ENCODE results near the gene GSK3B.

GSK3B gene

DNA sequence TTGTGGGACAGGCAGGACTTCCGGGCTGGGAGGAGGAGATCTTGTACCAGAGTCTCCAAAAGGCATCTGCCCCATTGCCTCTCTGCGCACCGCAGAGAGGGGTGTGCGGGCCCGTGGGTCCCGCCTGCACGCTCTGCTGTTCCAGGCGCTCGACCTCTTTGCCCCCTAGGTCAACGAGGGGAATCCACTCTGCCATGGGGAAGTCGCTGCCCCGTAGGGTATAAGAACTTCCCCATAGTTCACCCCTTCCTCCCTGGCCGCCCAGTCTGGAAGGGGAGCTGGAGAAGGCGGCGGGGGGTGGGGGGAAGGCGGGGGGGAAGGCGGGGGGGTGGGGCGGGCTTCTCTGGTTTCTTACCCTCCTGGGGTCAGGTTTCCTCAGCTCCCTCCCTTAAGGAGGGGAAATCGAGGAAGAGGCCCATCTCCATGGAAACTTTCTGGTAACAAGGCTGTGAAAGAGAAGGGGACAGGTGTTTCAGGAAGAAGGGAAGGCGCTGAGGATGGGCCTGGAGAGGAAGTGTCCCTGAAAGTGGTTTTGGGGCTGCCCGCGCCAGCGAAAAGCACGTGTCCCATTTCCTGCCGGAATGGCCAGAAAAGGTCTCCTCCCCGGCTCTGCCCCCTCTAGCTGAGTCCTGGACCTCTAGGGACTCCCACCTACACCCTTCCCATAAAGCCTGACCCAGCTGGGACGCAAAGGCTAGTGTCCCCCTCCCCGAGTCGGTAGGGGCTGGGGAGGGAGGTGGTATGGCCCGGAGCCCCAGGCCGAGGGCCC lies 284.8 kb downstream of the GSK3B start:
- Histone ChIP-seq H3K9ac (ENCODE audit: low read length) (peak overlapping the region; percentile 66), H3K36me3 (ENCODE audit: control insufficient read depth, insufficient read depth, low read length, severe bottlenecking) (no peaks in the 10 kb centered on the region), H3K4me1 (ENCODE audit: control insufficient read depth, insufficient read depth, low read length) (no peaks in the 10 kb centered on the region), H3K4me3 (ENCODE audit: low read length) (peak overlapping the region; percentile 76), H3K9me3 (ENCODE audit: control insufficient read depth, low read length) (peaks cover 4% of the 10 kb centered on the region), H3K27me3 (replicated peaks; ENCODE audit: control insufficient read depth, insufficient read depth, low read length) (peaks cover 19% of the 10 kb centered on the region)
- DNase-seq (ENCODE audit: low read depth): no peak

DNA sequence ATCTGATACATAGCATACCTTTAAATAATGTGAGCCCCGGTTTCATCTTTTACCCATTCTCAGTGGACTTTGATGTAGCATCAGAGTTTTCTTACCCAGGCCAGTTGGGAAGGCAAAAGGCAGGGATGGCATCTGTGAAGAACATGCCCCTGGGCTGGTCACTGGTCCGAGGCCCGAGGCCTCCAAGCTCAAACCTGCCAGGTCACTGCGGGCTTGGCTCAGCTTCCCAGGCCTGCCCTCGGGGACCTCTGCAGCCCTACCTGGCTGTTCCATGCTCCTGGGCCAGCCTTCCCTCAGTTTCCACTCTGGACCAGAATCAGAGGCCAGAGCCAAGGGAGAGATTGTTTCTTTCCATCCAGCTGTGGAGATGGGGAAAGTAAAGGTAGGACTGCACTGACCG lies 285.4 kb downstream of the GSK3B start:
- no peaks in the 10 kb centered on the region for H3K36me3 ChIP-seq (ENCODE audit: control insufficient read depth, insufficient read depth, low read length, severe bottlenecking)
- H3K9me3 ChIP-seq (ENCODE audit: control insufficient read depth, low read length): peaks cover 4% of the 10 kb centered on the region
- H3K4me3 ChIP-seq (ENCODE audit: low read length): no peak overlapping the region
- H3K9ac ChIP-seq (ENCODE audit: low read length): no peak overlapping the region
- H3K27me3 ChIP-seq (replicated peaks; ENCODE audit: control insufficient read depth, insufficient read depth, low read length): peaks cover 13% of the 10 kb centered on the region
- H3K4me1 ChIP-seq (ENCODE audit: control insufficient read depth, insufficient read depth, low read length): no peaks in the 10 kb centered on the region
- DNase-seq (ENCODE audit: low read depth): no peak

- H3K4me1 ChIP-seq (ENCODE audit: control insufficient read depth, insufficient read depth, low read length): no peaks in the 10 kb centered on the region
- peaks cover 4% of the 10 kb centered on the region for H3K9me3 ChIP-seq (ENCODE audit: control insufficient read depth, low read length)
- no peaks in the 10 kb centered on the region for H3K36me3 ChIP-seq (ENCODE audit: control insufficient read depth, insufficient read depth, low read length, severe bottlenecking)
- no peak for DNase-seq (ENCODE audit: low read depth)
- no peak overlapping the region for H3K4me3 ChIP-seq (ENCODE audit: low read length)
- H3K9ac ChIP-seq (ENCODE audit: low read length): no peak overlapping the region
- H3K27me3 ChIP-seq (replicated peaks; ENCODE audit: control insufficient read depth, insufficient read depth, low read length): peaks cover 7% of the 10 kb centered on the region
Measured at GRCh38 chr3:119808244-119808643, 286.0 kb downstream of the GSK3B start.

DNA sequence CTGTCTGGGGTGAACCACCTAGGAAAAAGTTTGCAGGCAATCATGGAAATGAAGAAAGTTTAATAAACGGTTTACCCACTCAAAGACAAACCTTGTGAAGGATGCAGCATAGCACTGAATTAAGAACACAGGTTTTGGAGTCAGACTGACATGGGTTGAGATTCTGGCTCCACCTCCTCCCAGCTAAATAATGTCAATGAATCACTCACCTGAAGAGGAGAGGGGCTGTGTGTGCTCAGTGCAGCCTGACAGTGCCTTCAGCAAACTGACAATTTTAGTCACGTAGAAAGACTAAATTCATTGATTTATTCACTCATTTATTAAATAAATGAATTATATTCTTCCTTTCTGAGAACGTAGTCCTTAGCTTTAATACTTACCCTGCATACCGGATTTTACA lies 293.4 kb downstream of the GSK3B start:
- H3K4me3 ChIP-seq (ENCODE audit: low read length): no peak overlapping the region
- no peaks in the 10 kb centered on the region for H3K36me3 ChIP-seq (ENCODE audit: control insufficient read depth, insufficient read depth, low read length, severe bottlenecking)
- H3K4me1 ChIP-seq (ENCODE audit: control insufficient read depth, insufficient read depth, low read length): no peaks in the 10 kb centered on the region
- no peak overlapping the region for H3K9ac ChIP-seq (ENCODE audit: low read length)
- DNase-seq (ENCODE audit: low read depth): no peak
- peaks cover 15% of the 10 kb centered on the region for H3K27me3 ChIP-seq (replicated peaks; ENCODE audit: control insufficient read depth, insufficient read depth, low read length)
- H3K9me3 ChIP-seq (ENCODE audit: control insufficient read depth, low read length): peaks cover 2% of the 10 kb centered on the region

DNA sequence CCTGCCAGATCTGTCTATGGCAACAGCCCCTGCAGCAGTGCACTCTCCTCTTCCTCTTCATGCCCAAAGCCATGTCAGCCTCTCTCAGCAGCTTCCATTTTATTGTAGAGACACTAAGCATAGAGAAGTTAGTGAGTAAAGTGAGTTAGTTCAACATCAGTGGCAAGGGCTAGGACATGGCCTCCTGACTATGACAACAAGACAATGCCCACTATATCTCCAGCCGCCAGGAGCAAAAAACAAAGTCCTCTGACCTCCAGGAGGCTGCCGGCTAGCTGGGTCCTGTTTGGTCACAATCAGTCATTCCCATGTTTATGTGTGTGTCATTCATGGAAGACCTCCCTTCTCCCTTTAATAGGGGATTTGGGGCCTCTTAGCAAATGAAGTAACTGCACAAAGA lies 297.5 kb downstream of the GSK3B start:
- Histone ChIP-seq H3K9me3 (ENCODE audit: control insufficient read depth, low read length) (peaks cover 2% of the 10 kb centered on the region), H3K9ac (ENCODE audit: low read length) (no peak overlapping the region), H3K36me3 (ENCODE audit: control insufficient read depth, insufficient read depth, low read length, severe bottlenecking) (no peaks in the 10 kb centered on the region), H3K4me3 (ENCODE audit: low read length) (no peak overlapping the region), H3K4me1 (ENCODE audit: control insufficient read depth, insufficient read depth, low read length) (peaks cover 11% of the 10 kb centered on the region), H3K27me3 (replicated peaks; ENCODE audit: control insufficient read depth, insufficient read depth, low read length) (peaks cover 13% of the 10 kb centered on the region)
- no peak for DNase-seq (ENCODE audit: low read depth)

- Histone ChIP-seq H3K9ac (ENCODE audit: low read length) (no peak overlapping the region), H3K9me3 (ENCODE audit: control insufficient read depth, low read length) (peaks cover 1% of the 10 kb centered on the region), H3K36me3 (ENCODE audit: control insufficient read depth, insufficient read depth, low read length, severe bottlenecking) (no peaks in the 10 kb centered on the region), H3K4me3 (ENCODE audit: low read length) (no peak overlapping the region), H3K27me3 (replicated peaks; ENCODE audit: control insufficient read depth, insufficient read depth, low read length) (peaks cover 10% of the 10 kb centered on the region), H3K4me1 (ENCODE audit: control insufficient read depth, insufficient read depth, low read length) (peaks cover 11% of the 10 kb centered on the region)
- no peak for DNase-seq (ENCODE audit: low read depth)
Measured at GRCh38 chr3:119796368-119796767, 297.9 kb downstream of the GSK3B start.

GRCh38 chr3:119795849-119796248 lies 298.4 kb downstream of the GSK3B start:
- Histone ChIP-seq H3K9me3 (ENCODE audit: control insufficient read depth, low read length) (no peaks in the 10 kb centered on the region), H3K36me3 (ENCODE audit: control insufficient read depth, insufficient read depth, low read length, severe bottlenecking) (no peaks in the 10 kb centered on the region), H3K27me3 (replicated peaks; ENCODE audit: control insufficient read depth, insufficient read depth, low read length) (peaks cover 5% of the 10 kb centered on the region), H3K9ac (ENCODE audit: low read length) (no peak overlapping the region), H3K4me1 (ENCODE audit: control insufficient read depth, insufficient read depth, low read length) (peaks cover 11% of the 10 kb centered on the region), H3K4me3 (ENCODE audit: low read length) (no peak overlapping the region)
- DNase-seq (ENCODE audit: low read depth): no peak

DNA sequence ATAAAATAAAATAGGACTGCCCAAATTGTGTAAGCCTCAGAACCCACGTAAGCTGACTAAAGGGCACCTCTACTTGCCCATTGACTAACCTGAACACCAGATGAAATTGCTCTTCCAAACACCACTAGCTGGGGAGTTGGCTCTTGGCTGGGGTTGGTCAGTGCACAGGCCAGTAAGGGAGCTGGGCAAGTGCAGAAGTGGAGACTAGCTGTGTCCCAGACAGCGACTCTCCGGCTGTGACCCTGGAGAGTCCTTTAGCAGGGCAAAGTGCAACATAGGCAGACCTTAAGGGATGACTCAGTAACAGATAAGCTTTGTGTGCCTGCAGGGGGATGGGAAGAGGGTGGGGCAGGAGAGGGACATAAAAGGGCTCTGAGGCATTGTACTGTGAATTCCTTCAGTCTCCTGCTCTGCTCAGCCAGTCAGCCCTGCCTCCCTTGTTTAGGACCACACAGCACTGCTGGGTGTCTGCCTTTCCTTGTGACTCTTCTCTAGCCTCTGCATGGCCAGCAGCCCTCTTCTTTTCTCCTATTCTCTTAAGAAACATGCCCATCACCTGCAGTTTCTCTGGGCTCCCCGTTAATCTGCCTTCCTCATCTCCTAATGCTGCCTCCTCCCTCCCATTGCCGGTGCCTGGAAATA lies 299.2 kb downstream of the GSK3B start:
- Histone ChIP-seq H3K36me3 (ENCODE audit: control insufficient read depth, insufficient read depth, low read length, severe bottlenecking) (no peaks in the 10 kb centered on the region), H3K9ac (ENCODE audit: low read length) (no peak overlapping the region), H3K4me3 (ENCODE audit: low read length) (peak overlapping the region; percentile 21), H3K27me3 (replicated peaks; ENCODE audit: control insufficient read depth, insufficient read depth, low read length) (peaks cover 2% of the 10 kb centered on the region), H3K4me1 (ENCODE audit: control insufficient read depth, insufficient read depth, low read length) (peaks cover 11% of the 10 kb centered on the region), H3K9me3 (ENCODE audit: control insufficient read depth, low read length) (no peaks in the 10 kb centered on the region)
- DNase-seq (ENCODE audit: low read depth): no peak

DNA sequence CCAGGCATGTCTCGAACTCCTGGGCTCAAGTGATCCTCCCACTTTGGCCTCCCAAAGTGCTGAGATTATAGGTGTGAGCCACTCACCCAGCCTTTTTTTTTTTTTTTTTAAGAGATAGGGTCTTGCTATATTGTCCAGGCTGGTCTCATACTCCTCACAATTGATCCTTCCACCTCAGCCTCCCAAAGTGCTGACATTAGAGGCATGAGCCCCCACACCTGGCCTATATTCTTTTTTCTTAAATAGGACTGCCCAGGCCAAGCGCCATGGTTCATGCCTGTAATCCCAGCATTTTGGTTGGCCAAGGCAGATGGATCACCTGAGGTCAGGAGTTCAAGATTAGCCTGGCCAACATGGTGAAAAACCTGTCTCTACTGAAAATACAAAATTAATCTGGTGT lies 299.8 kb downstream of the GSK3B start:
- Histone ChIP-seq H3K9me3 (ENCODE audit: control insufficient read depth, low read length) (no peaks in the 10 kb centered on the region), H3K27me3 (replicated peaks; ENCODE audit: control insufficient read depth, insufficient read depth, low read length) (no peaks in the 10 kb centered on the region), H3K4me1 (ENCODE audit: control insufficient read depth, insufficient read depth, low read length) (peaks cover 11% of the 10 kb centered on the region), H3K4me3 (ENCODE audit: low read length) (no peak overlapping the region), H3K36me3 (ENCODE audit: control insufficient read depth, insufficient read depth, low read length, severe bottlenecking) (no peaks in the 10 kb centered on the region), H3K9ac (ENCODE audit: low read length) (no peak overlapping the region)
- DNase-seq (ENCODE audit: low read depth): no peak

- Histone ChIP-seq H3K27me3 (replicated peaks; ENCODE audit: control insufficient read depth, insufficient read depth, low read length) (no peaks in the 10 kb centered on the region), H3K9ac (ENCODE audit: low read length) (no peak overlapping the region), H3K9me3 (ENCODE audit: control insufficient read depth, low read length) (no peaks in the 10 kb centered on the region), H3K4me3 (ENCODE audit: low read length) (no peak overlapping the region), H3K36me3 (ENCODE audit: control insufficient read depth, insufficient read depth, low read length, severe bottlenecking) (no peaks in the 10 kb centered on the region), H3K4me1 (ENCODE audit: control insufficient read depth, insufficient read depth, low read length) (peaks cover 11% of the 10 kb centered on the region)
- DNase-seq (ENCODE audit: low read depth): no peak
Measured at GRCh38 chr3:119792270-119792669, 302.0 kb downstream of the GSK3B start.

DNA sequence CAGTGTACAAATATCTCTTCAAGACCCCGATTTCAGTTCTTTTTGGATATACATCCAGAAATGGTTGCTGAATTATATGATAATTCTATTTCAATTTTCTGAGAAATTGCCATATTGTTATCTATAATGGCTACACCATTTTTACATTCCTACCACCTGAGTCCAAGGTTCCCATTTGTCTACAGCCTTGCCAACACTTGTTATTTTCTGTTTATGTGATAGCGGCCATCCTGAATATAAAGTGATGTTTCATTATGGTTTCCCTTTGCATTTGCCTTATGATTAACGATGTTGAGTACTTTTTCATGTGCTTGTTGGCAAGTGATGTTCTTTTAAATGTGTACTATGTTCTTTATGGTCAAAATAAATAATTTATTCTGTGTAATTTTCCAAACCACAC lies 303.9 kb downstream of the GSK3B start:
- peaks cover 8% of the 10 kb centered on the region for H3K4me1 ChIP-seq (ENCODE audit: control insufficient read depth, insufficient read depth, low read length)
- H3K9me3 ChIP-seq (ENCODE audit: control insufficient read depth, low read length): no peaks in the 10 kb centered on the region
- no peak for DNase-seq (ENCODE audit: low read depth)
- no peaks in the 10 kb centered on the region for H3K36me3 ChIP-seq (ENCODE audit: control insufficient read depth, insufficient read depth, low read length, severe bottlenecking)
- no peak overlapping the region for H3K9ac ChIP-seq (ENCODE audit: low read length)
- no peak overlapping the region for H3K4me3 ChIP-seq (ENCODE audit: low read length)
- no peaks in the 10 kb centered on the region for H3K27me3 ChIP-seq (replicated peaks; ENCODE audit: control insufficient read depth, insufficient read depth, low read length)

Measured in adipocyte (in vitro differentiated cells).